DMS114 treated with DMSO at 0.1 percent for 48 hours (cell line): ENCODE data around the gene CA5B.
"Not testable (repeated sequence)": the region's sequence is repeated elsewhere in the genome, so short reads cannot be mapped to it uniquely, and the experiment has no call there.

Experiments used
- DNase-seq: peaks from one replicate; lab custom pipeline; 2025; ENCODE audit not compliant: unreplicated experiment; lab: John Stamatoyannopoulos, UW

The CA5B gene

DNA sequence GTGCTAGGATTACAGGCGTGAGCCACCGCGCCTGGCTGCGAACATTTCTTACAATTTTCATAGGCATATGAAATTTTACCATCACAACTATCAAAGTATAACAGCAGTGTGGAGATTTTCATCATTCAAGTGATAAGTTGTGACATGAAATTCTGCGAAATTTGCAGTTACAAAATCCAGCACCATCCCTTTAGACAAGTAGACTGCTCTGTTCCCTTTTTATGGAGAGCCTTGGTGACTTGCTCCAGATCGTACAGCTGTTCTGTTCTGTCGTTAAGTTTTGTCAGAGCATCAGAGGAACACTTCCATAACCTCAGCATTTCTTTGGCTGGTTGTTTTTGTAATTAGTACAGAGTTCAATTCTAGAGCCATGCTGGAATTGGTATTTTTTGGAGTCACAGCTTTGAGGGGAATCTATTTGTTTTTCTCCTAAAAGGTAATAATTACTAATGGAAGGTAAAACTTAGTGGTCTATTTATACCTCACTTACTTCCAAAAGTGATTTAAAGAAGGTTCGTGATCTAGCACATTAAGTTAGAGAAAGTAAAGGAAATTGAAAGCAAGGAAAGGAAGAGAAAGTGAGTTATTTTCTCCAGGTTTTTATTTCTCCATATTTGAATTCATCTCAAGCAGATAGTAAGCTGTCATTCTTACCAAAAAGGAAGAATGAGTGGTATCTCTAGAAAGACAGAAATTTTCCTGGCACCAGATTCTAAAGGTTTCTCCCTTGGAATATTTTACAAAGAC lies 74.3 kb downstream of the CA5B start:
- no peak for DNase-seq

DNA sequence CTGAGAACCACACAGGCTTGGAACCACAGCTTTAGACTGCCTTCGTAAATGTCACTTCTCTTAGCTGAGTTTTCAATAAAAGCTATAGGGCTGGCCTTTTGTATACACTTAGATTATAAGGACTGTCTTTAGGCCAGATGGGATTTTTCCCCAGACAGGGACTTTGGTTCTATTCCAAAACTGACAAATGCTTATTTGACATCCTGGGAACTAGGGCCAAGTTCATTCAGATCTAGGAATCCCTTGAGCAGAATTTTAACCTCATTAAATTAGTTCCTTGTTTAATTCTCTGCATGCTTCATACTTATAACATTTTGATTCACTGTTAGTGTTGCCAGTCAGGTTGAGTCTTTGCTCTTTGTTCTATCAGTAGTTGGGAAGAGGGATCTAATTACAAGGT lies 75.3 kb downstream of the CA5B start:
- DNase-seq: no peak

DNA sequence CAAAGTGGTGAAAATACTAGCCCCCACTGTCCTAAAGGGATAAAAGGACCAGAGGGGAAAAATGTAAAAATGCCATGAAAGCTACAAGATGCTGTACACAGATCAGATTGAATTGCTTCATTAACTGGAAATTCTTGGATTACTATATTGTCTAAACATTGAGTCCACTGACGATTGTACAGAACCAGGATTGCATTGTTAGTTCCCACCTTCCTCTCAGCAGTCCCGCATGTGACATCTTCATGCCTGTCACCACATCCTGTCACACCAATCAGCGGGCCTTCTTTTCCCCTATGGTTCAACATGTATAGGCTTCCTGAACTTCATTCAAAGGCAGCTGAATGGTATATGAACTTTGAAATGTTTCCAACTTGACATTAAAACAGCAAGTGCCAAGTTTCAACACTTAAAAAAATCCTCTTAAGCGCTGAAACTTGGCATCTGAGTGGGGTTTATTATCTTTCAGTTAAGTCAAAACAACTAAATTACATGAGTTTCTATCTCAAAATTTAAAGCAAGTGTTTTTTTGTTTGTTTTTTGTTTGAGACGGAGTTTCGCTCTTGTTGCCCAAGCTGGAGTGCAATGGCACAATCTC lies 76.8 kb downstream of the CA5B start:
- no peak for DNase-seq

DNA sequence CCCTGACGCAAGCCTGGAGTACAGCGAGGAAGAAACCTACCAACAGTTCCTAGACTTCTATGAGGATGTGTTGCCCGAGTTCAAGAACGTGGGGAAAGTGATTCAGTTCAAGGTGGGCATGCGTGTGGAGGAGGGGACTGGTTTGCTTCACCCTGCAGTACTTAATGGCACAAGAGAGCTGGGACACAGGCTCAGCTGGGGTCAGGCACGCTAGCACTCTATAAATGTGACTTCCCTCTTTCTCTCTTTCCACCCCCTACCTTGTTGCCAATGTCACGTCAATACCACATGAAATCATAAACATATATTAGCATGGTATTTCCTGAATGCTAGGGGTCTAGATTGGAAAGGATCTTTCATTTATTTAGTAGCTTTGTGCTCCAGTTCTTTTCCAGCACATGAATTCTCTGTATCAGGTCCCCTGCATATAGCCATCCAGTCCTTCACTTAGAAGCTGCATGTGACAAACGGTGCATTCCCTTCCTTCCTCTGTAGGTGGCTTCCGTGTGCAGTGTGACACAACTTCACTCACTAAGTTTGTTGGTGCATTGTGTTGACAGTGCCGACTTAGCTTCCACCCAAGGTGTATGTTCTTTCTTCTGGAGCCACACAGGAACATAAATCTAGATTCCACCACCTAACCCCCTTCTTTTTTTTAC lies 77.8 kb downstream of the CA5B start:
- peak; percentile 4 for DNase-seq

DNA sequence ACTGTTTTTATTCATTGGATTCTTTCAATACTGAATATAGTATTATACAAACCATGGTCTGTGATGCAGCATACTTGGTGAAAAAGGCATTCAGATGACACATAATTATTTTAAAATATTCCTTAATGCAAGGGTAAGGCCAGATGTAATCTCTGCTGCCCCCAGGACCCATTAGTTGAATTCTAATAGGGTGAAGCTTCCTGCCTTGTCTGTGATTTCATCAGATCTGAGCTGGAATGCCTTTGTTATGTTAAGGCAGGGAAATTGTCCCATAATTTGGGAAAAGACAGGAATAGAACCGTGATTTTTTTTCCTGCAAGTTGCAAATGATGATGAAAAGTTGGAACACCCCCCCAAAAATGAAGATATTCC lies 78.4 kb downstream of the CA5B start:
- no peak for DNase-seq

DNA sequence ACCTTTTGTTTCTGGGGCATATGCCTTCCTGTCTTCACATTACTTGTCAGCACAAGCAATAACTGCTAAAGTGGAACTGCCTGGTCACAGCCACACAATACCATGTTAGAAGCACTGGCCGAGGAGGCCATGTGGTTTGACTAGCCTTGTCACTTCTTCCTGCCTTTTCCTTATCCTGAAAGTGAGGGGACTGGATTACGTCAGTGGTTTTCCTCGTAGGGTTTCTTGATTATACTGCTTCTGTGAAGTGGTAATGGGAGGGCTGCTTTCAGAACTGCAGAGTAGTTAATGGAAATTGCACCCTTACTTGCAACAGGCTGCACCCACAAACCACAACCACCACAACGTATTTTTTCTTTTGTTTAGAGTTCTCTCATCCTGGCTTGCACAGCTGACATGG lies 78.8 kb downstream of the CA5B start:
- DNase-seq: no peak

DNA sequence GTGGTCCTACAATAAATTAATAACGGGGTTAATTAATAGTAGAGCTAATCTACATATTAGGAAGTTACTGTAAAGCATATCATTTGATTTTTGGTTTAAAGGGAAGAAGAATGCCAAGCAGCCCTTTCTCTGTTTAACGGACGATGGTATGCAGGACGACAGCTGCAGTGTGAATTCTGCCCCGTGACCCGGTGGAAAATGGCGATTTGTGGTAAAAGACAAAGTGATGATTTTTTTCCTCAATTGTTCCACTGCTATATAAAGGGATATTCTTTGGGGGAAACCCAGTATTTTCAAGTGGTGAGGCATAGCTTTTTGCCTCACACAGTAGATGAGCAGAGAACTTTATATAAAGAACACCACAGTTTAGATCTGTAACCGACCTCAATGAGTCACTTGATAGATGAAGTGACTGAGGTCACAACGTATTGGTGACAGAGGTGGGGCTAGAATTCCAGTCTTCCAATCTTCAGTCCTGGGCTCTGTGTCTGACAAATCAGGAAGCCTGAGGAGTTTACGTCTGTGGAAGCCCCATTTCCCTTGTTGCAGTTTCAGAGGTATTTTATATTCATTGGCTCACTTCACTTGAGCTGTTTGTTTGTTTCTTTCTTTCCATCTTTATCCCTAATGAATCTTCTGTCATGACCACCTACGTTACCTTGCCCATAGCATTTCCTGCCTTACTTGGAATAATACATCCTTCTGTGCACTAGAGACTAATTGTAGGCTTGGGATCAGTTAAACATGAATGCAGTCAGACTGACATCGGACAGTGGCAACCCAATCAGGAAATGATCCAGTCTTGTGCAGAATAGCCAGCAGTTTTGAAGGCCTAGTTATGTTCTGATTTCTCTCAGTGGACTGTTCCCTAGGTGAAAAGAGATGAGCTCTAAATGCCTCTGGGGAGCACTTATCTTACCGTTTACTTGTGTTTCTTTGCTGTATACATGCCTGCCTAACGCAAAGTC lies 82.3 kb downstream of the CA5B start:
- no peak for DNase-seq

DNA sequence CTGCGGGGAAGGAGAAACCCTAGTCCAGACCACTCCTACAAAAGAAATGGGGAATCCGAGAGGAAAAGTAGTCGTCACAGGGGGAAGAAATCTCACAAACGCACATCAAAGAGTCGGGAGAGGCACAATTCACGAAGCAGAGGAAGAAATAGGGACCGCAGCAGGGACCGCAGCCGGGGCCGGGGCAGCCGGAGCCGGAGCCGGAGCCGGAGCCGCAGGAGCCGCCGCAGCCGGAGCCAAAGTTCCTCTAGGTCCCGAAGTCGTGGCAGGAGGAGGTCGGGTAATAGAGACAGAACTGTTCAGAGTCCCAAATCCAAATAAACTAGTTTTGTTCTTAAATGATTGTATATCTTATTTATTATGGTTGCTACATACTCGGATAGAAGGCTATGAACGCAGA lies 84.9 kb downstream of the CA5B start:
- DNase-seq: no peak

DNA sequence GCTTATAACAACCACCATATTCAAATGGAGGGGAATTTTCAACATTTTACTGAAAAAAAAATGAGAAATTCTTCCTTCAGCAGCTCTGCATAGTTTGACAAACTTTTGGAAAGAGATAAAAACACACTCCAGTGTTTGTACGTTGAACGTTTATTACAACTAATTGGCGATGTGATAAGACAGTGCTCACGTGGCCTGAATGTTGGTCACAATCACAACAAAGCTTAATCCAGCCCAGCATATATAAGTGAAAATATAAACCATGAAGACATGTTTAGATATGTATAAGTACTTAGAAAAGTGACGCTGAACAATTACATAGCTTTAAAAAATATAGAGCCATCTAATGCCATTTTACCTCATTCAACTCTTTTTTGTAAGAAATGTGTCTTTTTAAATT lies 87.9 kb downstream of the CA5B start:
- DNase-seq: no peak

DNA sequence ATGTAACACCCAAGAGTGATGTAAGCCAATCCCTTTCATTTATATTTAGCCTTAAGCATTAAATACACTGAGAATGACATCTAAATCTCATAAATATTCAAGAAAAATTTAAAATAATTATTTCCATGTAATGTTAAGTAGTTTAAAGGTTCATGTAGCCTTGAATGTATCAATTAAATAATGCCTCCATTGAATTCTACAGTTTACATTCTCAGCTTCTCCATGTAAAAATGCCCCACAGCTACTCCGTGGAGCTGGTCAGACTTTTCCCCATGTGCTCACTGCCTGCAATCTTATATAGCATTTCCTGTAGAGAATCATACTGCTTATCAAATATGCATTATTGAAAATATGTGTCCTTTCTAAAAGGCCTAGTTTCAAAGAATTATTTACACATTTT lies 91.1 kb downstream of the CA5B start:
- no peak for DNase-seq

DNA sequence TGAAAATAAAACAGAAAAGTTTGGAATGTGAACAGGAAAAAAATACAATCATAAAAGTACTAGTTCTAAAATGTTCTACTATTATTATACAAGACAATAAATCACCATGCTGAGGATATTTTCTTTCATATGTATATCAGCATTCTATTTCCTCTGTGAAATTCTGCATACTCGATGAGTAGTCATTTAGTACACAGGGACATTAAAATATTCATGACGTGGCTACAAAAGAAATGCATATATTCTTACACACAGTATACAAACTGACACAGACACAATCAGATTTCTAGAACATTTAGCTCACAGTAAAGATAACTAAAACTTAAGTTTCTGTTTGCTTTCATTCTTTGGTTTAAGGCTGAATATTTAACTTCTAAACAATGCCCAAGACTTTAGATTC lies 93.3 kb downstream of the CA5B start:
- DNase-seq: not testable (repeated sequence)

DNA sequence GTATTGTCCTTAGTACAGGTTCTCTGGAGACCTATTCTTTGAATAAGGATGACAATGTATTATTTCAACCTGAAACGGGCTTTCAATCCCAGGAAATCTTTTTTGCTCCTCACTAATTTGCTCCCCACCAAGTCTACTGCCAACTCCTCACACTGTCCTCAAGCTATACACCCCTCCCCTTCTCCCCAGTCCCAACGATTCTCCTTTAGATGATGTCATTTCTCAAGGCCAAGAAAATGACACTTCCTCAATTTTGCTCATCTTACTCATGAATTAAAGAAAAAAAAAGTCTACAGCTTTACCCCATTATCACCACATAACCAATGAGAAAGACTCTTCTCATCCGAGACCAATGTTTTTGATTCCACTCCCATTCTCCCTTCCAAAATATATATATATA lies 96.0 kb downstream of the CA5B start:
- DNase-seq: no peak

DNA sequence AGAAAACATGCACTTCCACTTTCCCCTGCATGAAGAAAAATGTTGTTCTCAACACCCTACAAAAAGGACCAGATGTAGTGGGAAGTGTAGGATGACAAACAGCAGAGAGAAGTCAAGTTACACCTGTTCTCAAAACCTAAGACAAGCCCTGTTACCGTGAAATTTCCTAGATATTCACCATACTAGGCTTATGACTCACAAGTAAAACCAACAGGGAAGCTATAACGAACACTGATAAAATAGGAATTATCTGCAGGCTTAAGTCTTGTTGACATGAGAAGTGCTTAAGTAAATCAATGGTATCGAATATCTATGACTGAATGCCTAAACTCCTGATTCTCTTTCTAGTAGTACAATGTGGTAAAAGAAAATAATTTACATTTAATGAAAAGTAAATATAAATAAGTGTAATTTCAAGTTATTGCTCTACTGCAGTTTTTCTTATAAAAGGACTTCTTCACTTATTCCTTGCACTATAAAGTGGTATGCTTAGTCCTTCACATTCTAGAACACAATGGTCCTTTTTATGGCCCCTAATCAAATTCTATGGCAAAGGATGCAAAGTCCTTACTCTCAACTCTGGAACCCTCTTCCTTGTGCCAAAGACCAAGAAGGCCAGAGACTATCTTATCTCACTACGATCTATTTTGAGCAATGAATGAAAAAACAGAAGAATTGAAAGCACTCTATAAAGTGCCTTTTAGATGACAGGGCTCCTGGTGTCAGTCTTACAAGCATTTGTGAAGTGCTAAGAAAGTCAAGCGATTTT lies 96.9 kb downstream of the CA5B start:
- DNase-seq: no peak
